ENCODE results near the gene CEBPZOS. TPM values are rescaled to one million over a fixed set of nuclear protein-coding genes. Genes with fewer than 3 reads are reported as not detected.

The CEBPZOS gene
- total RNA-seq, 1 experiment from 2014 or later: 40.7 TPM

- Mint-ChIP-seq H3K27me3 (ENCODE audit: unreplicated experiment) (no peaks in the 10 kb centered on the region), H3K9me3 (ENCODE audit: low read depth, unreplicated experiment) (peaks cover 4% of the 10 kb centered on the region), H3K36me3 (ENCODE audit: insufficient read depth, unreplicated experiment) (peaks cover 7% of the 10 kb centered on the region), H3K27ac (ENCODE audit: unreplicated experiment) (peak overlapping the region; percentile 88), H3K4me3 (ENCODE audit: low read depth, unreplicated experiment) (peak overlapping the region; percentile 52), H3K4me1 (ENCODE audit: low read depth, unreplicated experiment) (no peaks in the 10 kb centered on the region)
- CTCF ChIA-PET: no interaction called here
- no TSS peak for BruUV-seq (replicated peaks)
- intact Hi-C loops (cut with micrococcal nuclease; ENCODE audit: unreplicated experiment): loop anchor here (5.0 kb wide), 1 partner anchor 50 kb away; no protein-coding TSS in a partner anchor
- DNase-seq: peak; percentile 38
- TF ChIP-seq, protein P1, sequence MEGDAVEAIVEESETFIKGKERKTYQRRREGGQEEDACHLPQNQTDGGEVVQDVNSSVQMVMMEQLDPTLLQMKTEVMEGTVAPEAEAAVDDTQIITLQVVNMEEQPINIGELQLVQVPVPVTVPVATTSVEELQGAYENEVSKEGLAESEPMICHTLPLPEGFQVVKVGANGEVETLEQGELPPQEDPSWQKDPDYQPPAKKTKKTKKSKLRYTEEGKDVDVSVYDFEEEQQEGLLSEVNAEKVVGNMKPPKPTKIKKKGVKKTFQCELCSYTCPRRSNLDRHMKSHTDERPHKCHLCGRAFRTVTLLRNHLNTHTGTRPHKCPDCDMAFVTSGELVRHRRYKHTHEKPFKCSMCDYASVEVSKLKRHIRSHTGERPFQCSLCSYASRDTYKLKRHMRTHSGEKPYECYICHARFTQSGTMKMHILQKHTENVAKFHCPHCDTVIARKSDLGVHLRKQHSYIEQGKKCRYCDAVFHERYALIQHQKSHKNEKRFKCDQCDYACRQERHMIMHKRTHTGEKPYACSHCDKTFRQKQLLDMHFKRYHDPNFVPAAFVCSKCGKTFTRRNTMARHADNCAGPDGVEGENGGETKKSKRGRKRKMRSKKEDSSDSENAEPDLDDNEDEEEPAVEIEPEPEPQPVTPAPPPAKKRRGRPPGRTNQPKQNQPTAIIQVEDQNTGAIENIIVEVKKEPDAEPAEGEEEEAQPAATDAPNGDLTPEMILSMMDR (IDR thresholded peaks at IDR 0.05; ENCODE audit: unreplicated experiment): no peak
Observed at GRCh38 chr2:37167636-37168180, 28.6 kb upstream of the CEBPZOS start.

DNA sequence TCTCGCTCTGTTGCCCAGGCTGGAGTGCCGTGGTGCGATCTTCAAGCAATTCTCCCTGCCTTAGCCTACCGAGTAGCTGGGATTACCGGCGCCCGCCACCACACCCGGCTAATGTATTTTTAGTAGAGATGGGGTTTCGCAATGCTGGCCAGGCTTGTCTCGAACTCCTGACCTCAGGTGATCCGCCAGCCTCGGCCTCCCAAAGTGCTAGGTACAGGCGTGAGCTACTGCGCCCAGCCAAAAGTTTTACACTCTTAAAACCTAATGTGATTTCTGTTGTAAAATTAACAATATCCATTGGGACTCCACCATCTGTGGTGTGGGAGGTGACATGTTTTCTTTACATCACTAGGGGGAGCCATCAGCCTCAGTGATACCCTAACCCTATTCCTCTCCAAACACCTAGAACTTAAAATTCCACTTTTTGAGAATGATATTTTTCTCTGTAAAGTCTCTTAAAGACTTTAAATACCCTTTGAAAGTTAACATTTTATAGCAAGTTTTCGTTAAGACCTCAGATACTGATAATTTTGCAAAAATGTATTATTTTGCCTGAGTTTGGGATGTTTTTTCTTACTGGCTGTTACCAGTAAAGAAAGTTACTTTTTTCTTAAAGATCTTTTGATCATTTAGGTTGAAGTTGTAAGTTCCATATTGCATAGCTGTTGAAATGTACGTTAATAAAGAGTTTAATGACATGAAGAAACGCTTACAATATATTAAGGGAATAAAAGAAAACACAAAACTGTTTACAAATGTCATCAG is 27.9 kb upstream of the CEBPZOS start:
- CTCF ChIA-PET: no interaction called here
- no TSS peak for BruUV-seq (replicated peaks)
- peaks cover 7% of the 10 kb centered on the region for H3K36me3 Mint-ChIP-seq (ENCODE audit: insufficient read depth, unreplicated experiment)
- H3K27me3 Mint-ChIP-seq (ENCODE audit: unreplicated experiment): no peaks in the 10 kb centered on the region
- peak overlapping the region; percentile 52 for H3K4me3 Mint-ChIP-seq (ENCODE audit: low read depth, unreplicated experiment)
- peak overlapping the region; percentile 88 for H3K27ac Mint-ChIP-seq (ENCODE audit: unreplicated experiment)
- no peaks in the 10 kb centered on the region for H3K4me1 Mint-ChIP-seq (ENCODE audit: low read depth, unreplicated experiment)
- intact Hi-C loops (cut with micrococcal nuclease; ENCODE audit: unreplicated experiment): loop anchor here (5.0 kb wide), 1 partner anchor 49 kb away; no protein-coding TSS in a partner anchor
- peak; percentile 44 for DNase-seq
- H3K9me3 Mint-ChIP-seq (ENCODE audit: low read depth, unreplicated experiment): peaks cover 4% of the 10 kb centered on the region
- TF ChIP-seq, protein P1 (IDR thresholded peaks at IDR 0.05; ENCODE audit: unreplicated experiment): no peak

DNA sequence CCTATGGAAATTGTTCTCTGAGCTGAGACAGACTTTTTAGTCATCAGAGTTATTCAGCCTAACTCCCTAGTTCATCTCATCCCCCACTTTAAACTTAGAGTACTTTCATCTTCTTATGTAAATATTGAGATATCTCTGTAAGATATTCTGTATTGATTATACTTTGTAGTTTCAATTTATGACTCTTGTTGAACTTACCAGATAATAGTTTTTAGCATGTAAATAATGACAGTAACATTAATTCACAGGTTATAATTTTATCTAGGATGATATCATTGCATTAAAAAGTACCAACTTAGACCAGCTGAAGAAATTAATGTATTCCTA is 24.7 kb upstream of the CEBPZOS start:
- H3K4me1 Mint-ChIP-seq (ENCODE audit: low read depth, unreplicated experiment): no peaks in the 10 kb centered on the region
- no TSS peak for BruUV-seq (replicated peaks)
- no peak overlapping the region for H3K27ac Mint-ChIP-seq (ENCODE audit: unreplicated experiment)
- DNase-seq: no peak
- H3K9me3 Mint-ChIP-seq (ENCODE audit: low read depth, unreplicated experiment): no peaks in the 10 kb centered on the region
- no peaks in the 10 kb centered on the region for H3K27me3 Mint-ChIP-seq (ENCODE audit: unreplicated experiment)
- intact Hi-C loops (cut with micrococcal nuclease; ENCODE audit: unreplicated experiment): no loop called here
- TF ChIP-seq, protein P1 (IDR thresholded peaks at IDR 0.05; ENCODE audit: unreplicated experiment): no peak
- no peak overlapping the region for H3K4me3 Mint-ChIP-seq (ENCODE audit: low read depth, unreplicated experiment)
- peaks cover 7% of the 10 kb centered on the region for H3K36me3 Mint-ChIP-seq (ENCODE audit: insufficient read depth, unreplicated experiment)
- CTCF ChIA-PET: no interaction called here

DNA sequence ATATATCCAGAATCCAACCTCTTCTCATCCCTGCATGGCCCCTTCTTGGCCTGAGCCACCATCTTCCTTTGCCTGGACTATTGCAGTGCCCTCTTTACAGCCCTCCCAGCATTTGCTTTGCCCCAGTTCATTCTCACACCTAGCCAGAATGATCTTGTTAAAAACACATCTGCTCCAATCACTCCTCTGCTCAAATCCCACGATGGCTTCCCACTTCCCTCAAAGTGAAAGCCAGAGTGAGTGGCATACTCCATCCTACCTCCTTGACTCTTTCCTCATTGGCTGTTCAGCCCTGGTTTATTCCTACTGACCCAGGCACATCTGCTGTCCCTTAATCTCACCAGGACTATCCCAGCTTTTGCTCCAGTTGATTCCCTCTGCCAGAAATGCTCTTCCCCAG is 22.6 kb upstream of the CEBPZOS start:
- TF ChIP-seq, protein P1 (IDR thresholded peaks at IDR 0.05; ENCODE audit: unreplicated experiment): no peak
- Mint-ChIP-seq H3K27ac (ENCODE audit: unreplicated experiment) (no peak overlapping the region), H3K4me1 (ENCODE audit: low read depth, unreplicated experiment) (no peaks in the 10 kb centered on the region), H3K9me3 (ENCODE audit: low read depth, unreplicated experiment) (no peaks in the 10 kb centered on the region), H3K4me3 (ENCODE audit: low read depth, unreplicated experiment) (no peak overlapping the region), H3K27me3 (ENCODE audit: unreplicated experiment) (no peaks in the 10 kb centered on the region), H3K36me3 (ENCODE audit: insufficient read depth, unreplicated experiment) (no peaks in the 10 kb centered on the region)
- DNase-seq: no peak
- CTCF ChIA-PET: interaction anchor here (0.7 kb wide), 1 partner anchor 111 kb away, joined by 6 read pairs; no protein-coding TSS in a partner anchor
- intact Hi-C loops (cut with micrococcal nuclease; ENCODE audit: unreplicated experiment): no loop called here
- no TSS peak for BruUV-seq (replicated peaks)

Data from Calu3 (cell line).